ENCODE results near the gene PPP3R2. TPM values are rescaled to one million over a fixed set of nuclear protein-coding genes. Genes with fewer than 3 reads are reported as not detected.

The PPP3R2 gene, protein sequence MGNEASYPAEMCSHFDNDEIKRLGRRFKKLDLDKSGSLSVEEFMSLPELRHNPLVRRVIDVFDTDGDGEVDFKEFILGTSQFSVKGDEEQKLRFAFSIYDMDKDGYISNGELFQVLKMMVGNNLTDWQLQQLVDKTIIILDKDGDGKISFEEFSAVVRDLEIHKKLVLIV
- not detected for total RNA-seq

DNA sequence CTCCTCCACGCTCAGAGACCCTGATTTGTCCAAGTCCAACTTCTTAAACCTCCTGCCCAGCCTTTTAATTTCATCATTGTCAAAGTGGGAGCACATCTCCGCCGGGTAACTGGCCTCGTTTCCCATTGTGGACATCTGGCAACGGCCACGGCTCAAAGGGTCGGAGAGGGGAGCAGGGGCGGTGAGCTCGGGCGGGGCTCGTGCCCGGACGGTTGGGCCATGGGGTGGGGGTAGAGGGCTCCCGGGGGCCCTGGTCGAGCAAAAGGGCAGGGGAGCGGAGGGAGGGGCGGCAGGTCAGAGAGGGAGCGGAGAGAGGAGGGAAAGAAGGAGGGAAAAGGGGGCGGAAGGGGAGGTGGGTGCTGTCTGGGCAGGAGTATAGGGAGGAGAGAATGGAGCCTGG is at the start of gene PPP3R2:
TSS of gene PPP3R2 (minus strand) at position 174 of the 400 bp plus-strand sequence. CDS start at position 126, 48 bp downstream.
- TF ChIP-seq, protein P1, sequence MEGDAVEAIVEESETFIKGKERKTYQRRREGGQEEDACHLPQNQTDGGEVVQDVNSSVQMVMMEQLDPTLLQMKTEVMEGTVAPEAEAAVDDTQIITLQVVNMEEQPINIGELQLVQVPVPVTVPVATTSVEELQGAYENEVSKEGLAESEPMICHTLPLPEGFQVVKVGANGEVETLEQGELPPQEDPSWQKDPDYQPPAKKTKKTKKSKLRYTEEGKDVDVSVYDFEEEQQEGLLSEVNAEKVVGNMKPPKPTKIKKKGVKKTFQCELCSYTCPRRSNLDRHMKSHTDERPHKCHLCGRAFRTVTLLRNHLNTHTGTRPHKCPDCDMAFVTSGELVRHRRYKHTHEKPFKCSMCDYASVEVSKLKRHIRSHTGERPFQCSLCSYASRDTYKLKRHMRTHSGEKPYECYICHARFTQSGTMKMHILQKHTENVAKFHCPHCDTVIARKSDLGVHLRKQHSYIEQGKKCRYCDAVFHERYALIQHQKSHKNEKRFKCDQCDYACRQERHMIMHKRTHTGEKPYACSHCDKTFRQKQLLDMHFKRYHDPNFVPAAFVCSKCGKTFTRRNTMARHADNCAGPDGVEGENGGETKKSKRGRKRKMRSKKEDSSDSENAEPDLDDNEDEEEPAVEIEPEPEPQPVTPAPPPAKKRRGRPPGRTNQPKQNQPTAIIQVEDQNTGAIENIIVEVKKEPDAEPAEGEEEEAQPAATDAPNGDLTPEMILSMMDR (IDR thresholded peaks at IDR 0.05; ENCODE audit: low read depth), result no peak

DNA sequence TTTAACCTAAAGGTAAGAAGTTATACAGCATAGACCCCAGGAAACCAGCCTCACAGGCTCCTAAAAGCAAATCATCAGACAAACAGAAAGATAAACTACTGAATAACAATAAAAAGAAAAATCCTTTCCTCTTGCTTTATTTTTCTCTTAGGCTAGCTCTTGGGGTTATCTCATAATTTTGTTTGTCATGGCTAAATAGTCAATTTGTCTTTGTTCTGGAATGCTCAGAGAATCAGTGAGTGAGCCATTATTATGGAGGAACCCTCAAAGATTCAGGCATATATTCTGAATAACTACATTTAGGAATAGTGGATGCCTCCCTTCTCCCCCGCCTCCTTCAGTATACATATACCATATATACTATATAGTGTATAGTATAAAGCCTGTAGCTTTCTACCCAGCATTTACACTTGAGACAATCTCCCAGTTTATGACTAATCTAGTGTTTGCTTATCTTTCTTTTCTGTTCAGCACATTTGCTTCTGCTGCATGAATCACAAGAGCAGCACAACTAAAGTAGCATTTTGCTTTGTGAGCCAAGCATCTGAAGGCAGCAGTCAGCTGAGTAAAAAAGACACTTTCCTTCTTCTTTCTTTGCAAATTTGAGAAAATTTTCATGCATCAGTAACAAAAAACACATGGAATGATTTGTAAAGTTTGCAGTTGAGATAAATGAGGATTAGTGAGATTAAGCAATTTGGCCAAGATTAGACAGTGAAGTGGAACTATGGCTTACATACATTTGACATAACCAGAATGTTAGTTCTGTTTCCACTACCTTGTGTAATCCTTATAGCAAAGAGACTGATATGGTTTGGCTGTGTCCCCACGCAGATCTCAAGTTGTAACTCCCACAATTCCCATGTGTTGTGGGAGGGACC is 45.3 kb upstream of the PPP3R2 start:
- TF ChIP-seq, protein P1 (IDR thresholded peaks at IDR 0.05; ENCODE audit: low read depth), result no peak

DNA sequence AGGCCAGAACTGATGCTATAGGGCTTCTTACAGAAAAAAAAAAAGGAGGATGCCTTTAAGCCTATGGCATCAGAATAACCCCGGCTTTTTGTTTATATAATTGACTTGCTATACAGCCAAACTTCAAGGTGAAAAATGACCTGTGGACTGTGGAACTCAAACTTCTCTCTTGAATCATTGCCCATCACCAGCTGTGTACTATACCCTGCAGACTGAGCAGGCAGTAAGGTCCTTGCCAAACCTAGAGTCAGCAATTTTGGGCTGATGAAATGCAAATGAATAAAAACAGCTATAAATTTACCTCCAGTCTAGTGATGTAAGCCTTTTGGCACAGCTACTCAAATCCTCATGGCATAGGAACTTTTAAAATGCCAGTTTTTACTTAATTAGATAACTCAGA is 44.5 kb upstream of the PPP3R2 start:
- TF ChIP-seq, protein P1 (IDR thresholded peaks at IDR 0.05; ENCODE audit: low read depth), result no peak

DNA sequence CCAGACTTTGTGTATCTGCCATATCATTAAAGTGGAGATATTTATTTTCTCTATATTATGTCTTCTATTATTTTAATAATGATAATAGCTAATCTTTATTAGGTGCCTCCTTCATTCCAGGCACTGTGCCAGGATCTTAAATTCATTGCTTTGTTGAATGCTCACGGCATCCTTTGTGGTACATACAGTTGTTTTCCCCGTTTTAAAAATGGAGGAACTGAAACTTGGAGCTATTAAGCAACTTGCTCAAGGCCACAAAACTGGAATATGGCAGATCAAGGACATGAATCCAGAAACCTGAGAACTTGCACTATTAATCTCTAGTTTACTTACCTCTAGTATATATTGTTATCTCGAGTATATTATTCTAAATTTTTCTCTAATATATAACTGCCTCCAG is 41.5 kb upstream of the PPP3R2 start:
- TF ChIP-seq, protein P1 (IDR thresholded peaks at IDR 0.05; ENCODE audit: low read depth), result no peak

DNA sequence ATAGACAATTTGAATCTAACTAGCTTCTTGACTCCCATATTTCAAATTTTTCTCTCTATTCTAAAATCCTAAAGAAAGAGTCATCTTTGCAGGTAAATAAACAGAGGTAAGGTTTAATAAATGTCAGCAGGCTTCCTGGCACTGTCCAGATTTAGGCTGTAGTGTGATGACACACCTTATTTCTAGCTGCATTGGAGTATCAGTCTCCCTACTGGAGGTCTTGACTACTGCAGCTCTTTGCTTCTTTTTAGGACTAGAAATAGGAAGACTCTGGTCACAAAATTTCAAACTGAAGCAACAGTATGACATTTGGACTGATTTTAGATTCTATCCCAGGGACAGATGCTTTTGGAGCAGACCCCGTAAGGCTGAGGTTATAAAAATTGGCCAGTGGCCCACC is 40.7 kb upstream of the PPP3R2 start:
- TF ChIP-seq, protein P1 (IDR thresholded peaks at IDR 0.05; ENCODE audit: low read depth), result no peak

DNA sequence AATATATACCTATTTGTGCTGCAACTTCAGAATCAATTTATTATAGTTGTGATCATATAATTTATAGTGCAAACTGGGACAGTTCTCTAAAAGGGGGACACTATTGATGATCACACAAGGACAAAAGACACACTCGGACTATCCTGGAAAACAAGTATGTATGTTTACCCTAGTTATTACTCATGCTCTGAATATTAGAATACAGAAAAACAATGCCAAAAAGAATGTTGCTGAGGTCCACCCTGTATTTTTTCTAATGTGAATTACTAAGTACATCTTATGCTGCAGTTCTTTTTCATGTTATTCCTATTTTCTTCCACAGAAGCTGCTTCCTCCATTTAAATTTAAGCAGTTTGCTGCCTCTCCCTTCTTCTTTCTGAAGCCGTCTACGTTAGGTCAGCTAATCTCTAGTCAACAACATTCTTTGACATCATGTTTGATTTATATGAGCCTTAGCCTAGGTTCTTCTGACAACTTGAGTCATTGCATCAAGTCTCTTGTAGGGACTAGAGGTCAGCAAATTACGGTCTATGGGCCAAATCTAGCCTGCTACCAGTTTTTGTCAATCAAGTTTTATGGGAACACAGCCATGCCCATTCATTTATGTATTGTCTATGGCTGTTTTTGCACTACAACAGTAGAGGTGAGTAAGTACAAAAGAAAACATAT is 40.1 kb upstream of the PPP3R2 start:
- TF ChIP-seq, protein P1 (IDR thresholded peaks at IDR 0.05; ENCODE audit: low read depth), result no peak

DNA sequence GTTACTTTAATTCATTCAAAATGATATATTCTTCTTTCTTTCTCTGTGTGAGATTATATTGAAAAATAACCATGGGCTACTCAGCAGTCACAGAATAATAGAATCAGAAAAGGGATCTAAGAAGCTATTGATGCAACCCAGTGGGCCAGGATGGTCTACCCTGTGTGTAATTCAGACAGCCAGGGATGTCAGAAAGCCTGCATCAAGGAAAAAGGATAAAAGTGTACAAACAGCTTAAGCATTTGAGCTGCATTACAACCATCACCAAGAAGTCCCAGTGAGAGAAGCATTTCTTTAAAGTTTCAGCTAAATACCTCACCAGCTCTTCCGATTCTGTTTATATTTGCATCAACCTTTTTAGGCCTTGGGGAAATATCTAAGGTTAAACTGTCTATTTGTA is 37.8 kb upstream of the PPP3R2 start:
- TF ChIP-seq, protein P1 (IDR thresholded peaks at IDR 0.05; ENCODE audit: low read depth), result no peak
